ENCODE results near the gene PNMT.
"Not testable (repeated sequence)": the region's sequence is repeated elsewhere in the genome, so short reads cannot be mapped to it uniquely, and the experiment has no call there.

The PNMT gene

DNA sequence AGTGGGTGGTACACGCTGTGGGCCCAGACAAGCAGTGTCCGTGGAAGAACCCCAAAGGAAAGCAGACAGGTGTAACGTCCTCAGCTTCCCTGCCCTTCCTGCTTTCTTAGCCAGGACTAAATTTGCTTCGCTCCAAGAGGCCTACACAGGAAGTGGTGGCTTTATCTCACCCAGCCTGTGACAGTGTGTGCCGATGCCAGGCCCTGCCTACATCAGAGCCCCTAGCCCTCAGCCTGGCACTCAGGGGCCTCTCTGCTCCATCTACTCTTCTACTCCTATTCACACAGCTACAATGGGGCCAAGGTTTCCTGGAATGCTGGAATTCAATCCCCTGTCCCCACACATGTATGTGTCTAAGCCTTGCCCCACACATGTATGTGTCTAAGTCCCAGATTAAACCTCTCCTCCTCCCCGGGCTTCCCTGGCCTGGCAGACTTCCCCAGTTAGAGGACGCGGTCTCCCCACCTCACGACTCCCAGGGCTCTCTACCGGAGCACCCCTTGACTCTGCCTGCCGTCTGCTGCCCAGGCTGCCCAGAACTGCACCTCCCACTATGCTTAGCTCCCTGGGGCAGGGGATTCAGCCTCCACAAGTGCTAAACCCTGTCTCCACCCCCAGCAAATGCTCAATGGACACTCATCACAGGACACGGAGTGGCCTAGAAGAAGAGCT, 11.4 kb downstream of the PNMT start:
- peak; percentile 71 for FAIRE-seq

GRCh38 chr17:39683295-39683939, 15.2 kb downstream of the PNMT start:
- DNase-seq (ENCODE audit: extremely low spot score, insufficient read length, low read depth) (no peak), FAIRE-seq (no peak)

More for the DNA sequence above, 11.4 kb downstream of the PNMT start:
- DNase-seq (ENCODE audit: extremely low spot score, insufficient read length, low read depth) = no peak

GRCh38 chr17:39684369-39685192, 16.3 kb downstream of the PNMT start:
- FAIRE-seq = no peak
- no peak for DNase-seq (ENCODE audit: extremely low spot score, insufficient read length, low read depth)

GRCh38 chr17:39687101-39687545, 18.9 kb downstream of the PNMT start:
- FAIRE-seq (no peak), DNase-seq (ENCODE audit: extremely low spot score, insufficient read length, low read depth) (no peak)

- FAIRE-seq = peak; percentile 88
- DNase-seq (ENCODE audit: extremely low spot score, insufficient read length, low read depth) = peak; percentile 88
Measured at GRCh38 chr17:39687546-39688474, 19.6 kb downstream of the PNMT start, which contains the start of gene PGAP3. Gene PGAP3 (minus strand): TSS chr17:39688057. CDS start chr17:39688014, 43 bp downstream.

- DNase-seq (ENCODE audit: extremely low spot score, insufficient read length, low read depth) = no peak
- FAIRE-seq = no peak
Measured at GRCh38 chr17:39688475-39688835, 20.2 kb downstream of the PNMT start.

GRCh38 chr17:39688945-39689344, 20.7 kb downstream of the PNMT start:
- FAIRE-seq (no peak), DNase-seq (ENCODE audit: extremely low spot score, insufficient read length, low read depth) (no peak)

GRCh38 chr17:39694593-39694992, 26.3 kb downstream of the PNMT start:
- FAIRE-seq (no peak), DNase-seq (ENCODE audit: extremely low spot score, insufficient read length, low read depth) (no peak)

DNA sequence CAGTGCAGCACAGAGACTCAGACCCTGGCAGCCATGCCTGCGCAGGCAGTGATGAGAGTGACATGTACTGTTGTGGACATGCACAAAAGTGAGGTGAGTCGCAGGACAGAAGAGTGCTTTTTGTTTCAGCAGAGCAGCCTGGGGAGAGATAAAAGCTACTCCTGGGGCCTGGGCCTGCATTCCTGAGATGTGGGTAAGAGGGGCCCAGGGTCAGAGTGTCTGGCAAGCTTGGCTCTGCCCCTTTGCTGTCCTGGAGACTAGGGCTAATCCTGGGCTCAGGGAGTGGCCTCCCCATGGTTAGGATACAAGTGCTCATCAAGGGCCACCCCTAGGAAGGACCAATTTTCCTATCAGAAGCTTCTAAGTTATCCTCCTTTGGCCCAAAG, 26.8 kb downstream of the PNMT start:
- no peak for FAIRE-seq
- DNase-seq (ENCODE audit: extremely low spot score, insufficient read length, low read depth) = no peak

DNA sequence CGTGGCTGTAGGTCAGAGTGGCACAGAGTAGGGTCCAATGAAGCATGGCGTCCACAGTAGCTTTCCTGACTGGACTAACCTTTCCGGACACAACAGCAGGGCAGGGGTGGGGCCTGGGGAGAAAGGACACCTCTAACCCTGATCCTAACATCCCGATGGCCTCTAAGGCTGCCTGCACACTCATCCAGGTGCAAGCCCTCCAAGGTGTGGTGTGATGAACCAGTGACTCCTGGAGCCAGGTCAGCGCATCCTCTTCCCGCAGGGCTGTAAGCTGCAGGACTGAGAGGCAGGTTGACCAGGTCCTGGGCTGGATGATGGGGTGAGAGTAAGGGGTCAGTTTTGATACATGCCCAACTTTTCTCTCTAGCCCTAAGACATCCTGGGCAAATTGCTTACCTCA, 28.5 kb downstream of the PNMT start:
- DNase-seq (ENCODE audit: extremely low spot score, insufficient read length, low read depth) (no peak), FAIRE-seq (no peak)

DNA sequence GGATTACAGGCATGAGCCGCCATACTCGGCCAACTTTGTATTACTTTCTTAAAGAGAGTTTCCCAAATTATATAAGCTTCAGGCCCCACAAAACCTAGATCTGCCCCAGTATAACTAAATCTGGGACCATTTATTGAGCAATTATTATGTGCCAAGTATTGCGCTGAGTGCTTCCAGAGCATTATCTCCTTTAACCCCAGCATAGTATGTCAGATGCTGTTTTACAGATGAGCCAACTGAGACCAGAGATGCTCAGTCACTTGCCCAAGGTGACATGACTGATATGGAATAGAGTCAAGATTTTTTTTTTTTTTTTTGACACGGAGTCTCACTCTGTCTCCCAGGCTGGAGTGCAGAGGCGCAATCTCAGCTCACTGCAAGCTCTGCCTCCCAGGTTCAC, 29.7 kb downstream of the PNMT start:
- FAIRE-seq = no peak

GRCh38 chr17:39699157-39699817, 31.0 kb downstream of the PNMT start:
- FAIRE-seq; DNase-seq (ENCODE audit: extremely low spot score, insufficient read length, low read depth): not testable (repeated sequence)

More for the DNA sequence above, 29.7 kb downstream of the PNMT start:
- DNase-seq (ENCODE audit: extremely low spot score, insufficient read length, low read depth) = no peak

DNA sequence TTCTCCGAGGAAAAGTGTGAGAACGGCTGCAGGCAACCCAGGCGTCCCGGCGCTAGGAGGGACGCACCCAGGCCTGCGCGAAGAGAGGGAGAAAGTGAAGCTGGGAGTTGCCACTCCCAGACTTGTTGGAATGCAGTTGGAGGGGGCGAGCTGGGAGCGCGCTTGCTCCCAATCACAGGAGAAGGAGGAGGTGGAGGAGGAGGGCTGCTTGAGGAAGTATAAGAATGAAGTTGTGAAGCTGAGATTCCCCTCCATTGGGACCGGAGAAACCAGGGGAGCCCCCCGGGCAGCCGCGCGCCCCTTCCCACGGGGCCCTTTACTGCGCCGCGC, 31.5 kb downstream of the PNMT start, which contains the start of gene ERBB2:
Gene ERBB2, plus strand, starts transcription at position 247 of the 330 bp plus-strand sequence. CDS start 175 bp downstream, outside the sequence.
- FAIRE-seq (no peak), DNase-seq (ENCODE audit: extremely low spot score, insufficient read length, low read depth) (no peak)

GRCh38 chr17:39700148-39700987, 32.1 kb downstream of the PNMT start:
- DNase-seq (ENCODE audit: extremely low spot score, insufficient read length, low read depth) (no peak), FAIRE-seq (no peak)

- no peak for FAIRE-seq
Measured at GRCh38 chr17:39701012-39701783, 32.9 kb downstream of the PNMT start.

DNA sequence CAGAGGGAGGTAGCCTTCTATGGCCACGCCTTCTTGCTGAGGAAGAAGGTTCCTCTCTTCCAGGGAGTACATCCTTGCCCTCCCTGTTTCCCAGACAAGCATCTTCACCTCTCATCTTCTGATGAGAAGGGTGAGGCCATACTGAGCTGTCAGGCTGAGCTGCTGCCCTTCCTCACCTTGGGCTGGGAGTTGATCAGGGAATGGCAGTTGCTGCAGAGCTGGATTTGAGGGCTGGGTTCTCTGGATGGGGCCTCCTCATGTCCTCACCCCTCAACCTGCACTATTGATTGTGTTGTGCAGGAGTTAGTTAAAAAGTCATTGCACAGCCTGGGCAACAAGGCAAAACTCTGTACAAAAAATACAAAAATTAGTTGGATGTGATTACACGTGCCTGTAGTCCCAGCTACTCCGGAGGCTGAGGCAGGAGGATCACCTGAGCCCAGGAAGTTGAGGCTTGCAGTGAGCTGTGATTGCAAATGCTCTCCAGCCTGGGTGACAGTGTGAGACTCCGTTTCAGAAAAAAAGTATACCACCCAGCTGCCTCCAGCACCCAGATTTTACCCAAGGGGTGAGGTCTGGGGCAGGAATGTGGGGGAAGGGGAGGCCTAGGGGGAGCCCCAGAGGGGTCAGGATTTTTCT, 33.6 kb downstream of the PNMT start:
- DNase-seq (ENCODE audit: extremely low spot score, insufficient read length, low read depth) (no peak), FAIRE-seq (no peak)

More at GRCh38 chr17:39701012-39701783, 32.9 kb downstream of the PNMT start:
- no peak for DNase-seq (ENCODE audit: extremely low spot score, insufficient read length, low read depth)
